BE2C (cell line): Measurements from ENCODE around the gene GABBR2.
"Not testable (repeated sequence)": the region's sequence is repeated elsewhere in the genome, so short reads cannot be mapped to it uniquely, and the experiment has no call there.

ENCODE experiments used
- DNase-seq: peaks from one replicate; pipeline ENCODE4 v3.0.0-alpha.2; 2020
- H3K27me3 ChIP-seq: fragments of 250-450 bp; sonication (Bioruptor Pico); 2 replicates; pipeline ENCODE4 v1.5.1; 2020; ENCODE audit warnings: mild to moderate bottlenecking
- H3K36me3 ChIP-seq: fragments of 250-450 bp; sonication (Bioruptor Pico); 2 replicates; pipeline ENCODE4 v1.5.1; 2020; ENCODE audit warnings: mild to moderate bottlenecking
- H3K4me1 ChIP-seq: fragments of 250-450 bp; sonication (Bioruptor Pico); 2 replicates; pipeline ENCODE4 v1.5.1; 2020
- H3K4me3 ChIP-seq: 2 replicates; pipeline ENCODE4 v1.5.1; 2011; ENCODE audit warnings: low read depth, low read length
- H3K9me3 ChIP-seq: fragments of 250-450 bp; sonication (Bioruptor Pico); 2 replicates; pipeline ENCODE4 v1.5.1; 2020
- TF ChIP-seq, protein P1 (sequence below): IDR thresholded peaks from 2 replicates; pipeline ENCODE4 v1.5.1; 2012; ENCODE audit warnings: mild to moderate bottlenecking, low read depth, low read length

Gene GABBR2

DNA sequence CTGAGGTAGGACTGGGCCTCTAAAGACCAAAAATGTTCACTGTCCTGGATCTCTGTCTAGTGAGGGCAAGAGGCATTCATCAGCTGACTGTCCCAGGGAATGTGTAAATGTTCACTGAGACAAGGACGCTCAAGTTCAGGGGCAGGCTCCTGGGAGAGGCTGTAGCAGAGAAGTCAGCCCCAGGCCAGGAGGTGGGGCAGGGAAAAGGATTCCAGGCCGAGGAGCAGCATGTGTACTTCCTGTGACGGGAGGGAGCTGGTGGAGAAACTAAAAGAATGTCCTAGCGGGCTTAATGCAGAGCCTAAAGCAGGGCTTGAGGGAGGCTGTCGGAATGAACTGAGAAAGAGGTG lies 205.8 kb downstream of the GABBR2 start:
- DNase-seq: no peak
- Histone ChIP-seq H3K9me3 (no peaks in the 10 kb centered on the region), H3K4me3 (no peak overlapping the region), H3K4me1 (no peaks in the 10 kb centered on the region), H3K36me3 (no peaks in the 10 kb centered on the region), H3K27me3 (no peaks in the 10 kb centered on the region; the same call in 1 of the 2 replicates)
- TF ChIP-seq, protein P1, sequence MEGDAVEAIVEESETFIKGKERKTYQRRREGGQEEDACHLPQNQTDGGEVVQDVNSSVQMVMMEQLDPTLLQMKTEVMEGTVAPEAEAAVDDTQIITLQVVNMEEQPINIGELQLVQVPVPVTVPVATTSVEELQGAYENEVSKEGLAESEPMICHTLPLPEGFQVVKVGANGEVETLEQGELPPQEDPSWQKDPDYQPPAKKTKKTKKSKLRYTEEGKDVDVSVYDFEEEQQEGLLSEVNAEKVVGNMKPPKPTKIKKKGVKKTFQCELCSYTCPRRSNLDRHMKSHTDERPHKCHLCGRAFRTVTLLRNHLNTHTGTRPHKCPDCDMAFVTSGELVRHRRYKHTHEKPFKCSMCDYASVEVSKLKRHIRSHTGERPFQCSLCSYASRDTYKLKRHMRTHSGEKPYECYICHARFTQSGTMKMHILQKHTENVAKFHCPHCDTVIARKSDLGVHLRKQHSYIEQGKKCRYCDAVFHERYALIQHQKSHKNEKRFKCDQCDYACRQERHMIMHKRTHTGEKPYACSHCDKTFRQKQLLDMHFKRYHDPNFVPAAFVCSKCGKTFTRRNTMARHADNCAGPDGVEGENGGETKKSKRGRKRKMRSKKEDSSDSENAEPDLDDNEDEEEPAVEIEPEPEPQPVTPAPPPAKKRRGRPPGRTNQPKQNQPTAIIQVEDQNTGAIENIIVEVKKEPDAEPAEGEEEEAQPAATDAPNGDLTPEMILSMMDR: no peak

DNA sequence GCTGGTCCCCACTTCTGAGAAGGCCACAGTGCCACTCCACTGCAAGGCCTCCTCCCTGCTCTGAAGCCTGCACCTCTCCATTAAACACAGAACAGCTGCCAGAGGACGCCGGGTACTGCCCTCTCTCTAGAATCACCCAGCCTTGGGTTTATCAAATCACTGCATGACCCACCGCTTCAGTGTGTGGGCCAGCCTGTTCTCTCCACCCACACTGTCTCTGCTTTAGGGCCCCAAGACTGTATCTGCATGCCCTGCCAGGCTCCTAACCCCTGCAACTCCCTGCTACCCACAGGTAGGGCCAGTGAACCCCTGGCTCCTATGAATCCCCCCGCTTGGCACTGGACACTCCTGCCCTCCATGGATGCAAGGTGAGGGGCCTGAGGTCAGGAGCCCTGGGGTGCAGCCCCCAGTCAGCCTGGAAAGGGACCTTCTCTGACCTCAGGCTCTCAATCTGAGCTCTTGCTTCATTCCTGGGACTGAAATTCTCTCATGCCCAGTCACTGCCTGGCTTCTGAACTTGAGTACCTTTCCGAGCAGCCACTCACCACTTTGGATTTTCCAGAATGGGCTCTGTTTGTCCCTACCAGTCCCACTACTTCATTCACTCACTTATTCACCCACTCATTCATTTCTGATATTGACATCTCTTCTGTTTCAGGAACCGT lies 206.3 kb downstream of the GABBR2 start:
- H3K36me3 ChIP-seq: no peaks in the 10 kb centered on the region
- TF ChIP-seq, protein P1: no peak
- H3K4me1 ChIP-seq: no peaks in the 10 kb centered on the region
- H3K9me3 ChIP-seq: no peaks in the 10 kb centered on the region
- DNase-seq: no peak
- no peak overlapping the region for H3K4me3 ChIP-seq
- H3K27me3 ChIP-seq: no peaks in the 10 kb centered on the region; the same call in 1 of the 2 replicates

DNA sequence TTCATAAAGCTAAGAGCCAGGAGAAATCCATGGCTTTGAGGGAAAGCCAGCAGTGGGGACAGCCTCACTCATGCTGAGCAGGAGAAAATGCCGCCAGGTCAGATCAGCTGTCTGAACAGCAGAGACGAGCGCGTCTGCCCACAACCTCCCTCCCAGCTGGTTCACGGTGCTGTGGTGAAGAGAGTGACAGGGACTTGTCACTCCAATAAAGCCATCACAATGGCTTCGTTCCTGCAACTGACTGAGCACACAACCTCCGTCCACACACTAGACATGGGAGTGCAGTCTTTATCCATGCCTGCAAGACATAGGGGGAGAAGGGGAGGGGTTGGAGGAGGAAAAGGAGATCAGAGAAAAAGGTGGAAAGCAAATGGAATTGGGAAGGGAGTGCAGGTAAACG lies 206.9 kb downstream of the GABBR2 start:
- DNase-seq: no peak

GRCh38 chr9:98501259-98501658 lies 207.5 kb downstream of the GABBR2 start:
- H3K9me3 ChIP-seq, H3K4me3 ChIP-seq, H3K4me1 ChIP-seq, H3K36me3 ChIP-seq, H3K27me3 ChIP-seq, DNase-seq: not testable (repeated sequence)

More for the DNA sequence above, 206.9 kb downstream of the GABBR2 start:
- Histone ChIP-seq H3K9me3 (no peaks in the 10 kb centered on the region), H3K27me3 (no peaks in the 10 kb centered on the region; the same call in 1 of the 2 replicates), H3K4me3 (no peak overlapping the region), H3K36me3 (no peaks in the 10 kb centered on the region), H3K4me1 (no peaks in the 10 kb centered on the region)
- TF ChIP-seq, protein P1: no peak

DNA sequence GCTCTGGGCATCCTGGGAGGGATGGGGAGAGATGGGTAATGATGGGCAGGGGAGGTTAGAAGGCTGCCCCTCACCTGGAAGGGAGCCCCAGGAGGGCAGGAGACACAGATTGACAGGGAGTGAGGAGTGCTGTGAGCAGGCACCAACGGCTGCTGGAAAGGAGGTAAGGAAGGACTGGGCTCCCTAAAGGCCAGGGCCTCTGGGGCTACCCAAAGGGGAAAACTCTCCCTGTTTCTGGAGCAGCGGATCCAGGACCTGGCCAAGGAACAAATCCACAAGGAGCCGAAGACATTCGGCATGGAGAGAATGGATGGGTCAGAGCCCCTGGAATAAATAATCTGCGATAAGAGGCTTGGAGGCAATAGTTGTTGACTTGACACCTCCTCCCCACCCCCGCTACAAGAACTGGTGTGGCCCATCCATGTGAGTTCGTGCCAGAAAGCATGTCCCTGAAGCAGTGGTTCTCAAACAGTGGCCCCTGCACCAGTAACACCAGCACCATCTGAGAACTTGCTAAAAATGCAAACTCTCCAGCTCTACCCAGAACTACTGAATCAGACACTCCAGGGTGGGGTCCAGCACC lies 208.3 kb downstream of the GABBR2 start:
- no peak for DNase-seq
- Histone ChIP-seq H3K27me3 (no peaks in the 10 kb centered on the region; the same call in 1 of the 2 replicates), H3K4me1 (no peaks in the 10 kb centered on the region), H3K36me3 (no peaks in the 10 kb centered on the region), H3K9me3 (no peaks in the 10 kb centered on the region), H3K4me3 (no peak overlapping the region)
- TF ChIP-seq, protein P1: no peak

DNA sequence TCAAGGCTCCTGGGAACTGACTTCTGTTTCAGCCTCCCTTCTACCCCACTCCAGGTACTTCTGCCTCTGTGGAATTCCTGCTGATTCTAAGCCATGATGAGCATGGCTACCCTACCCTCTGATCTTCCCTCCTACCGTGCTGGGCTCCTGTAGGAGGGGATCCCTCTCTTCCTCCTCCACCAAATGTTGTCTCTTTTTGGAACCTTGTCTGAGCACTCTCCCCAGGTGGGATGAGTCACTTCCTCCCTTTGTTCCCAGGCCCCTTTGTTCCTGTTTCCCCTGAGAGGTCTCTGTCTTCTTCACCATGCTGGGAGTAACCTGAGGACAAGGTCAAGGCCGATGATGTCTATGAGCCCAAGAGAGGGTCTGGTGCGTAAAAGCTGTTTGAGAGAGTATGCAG lies 213.2 kb downstream of the GABBR2 start:
- no peaks in the 10 kb centered on the region for H3K4me1 ChIP-seq
- peaks cover 3% of the 10 kb centered on the region; the same call in 1 of the 2 replicates for H3K27me3 ChIP-seq
- no peak for DNase-seq
- no peaks in the 10 kb centered on the region for H3K36me3 ChIP-seq
- no peak overlapping the region for H3K4me3 ChIP-seq
- TF ChIP-seq, protein P1: no peak
- no peaks in the 10 kb centered on the region for H3K9me3 ChIP-seq
